ENCODE data around the gene BCAR3.

The BCAR3 gene

DNA sequence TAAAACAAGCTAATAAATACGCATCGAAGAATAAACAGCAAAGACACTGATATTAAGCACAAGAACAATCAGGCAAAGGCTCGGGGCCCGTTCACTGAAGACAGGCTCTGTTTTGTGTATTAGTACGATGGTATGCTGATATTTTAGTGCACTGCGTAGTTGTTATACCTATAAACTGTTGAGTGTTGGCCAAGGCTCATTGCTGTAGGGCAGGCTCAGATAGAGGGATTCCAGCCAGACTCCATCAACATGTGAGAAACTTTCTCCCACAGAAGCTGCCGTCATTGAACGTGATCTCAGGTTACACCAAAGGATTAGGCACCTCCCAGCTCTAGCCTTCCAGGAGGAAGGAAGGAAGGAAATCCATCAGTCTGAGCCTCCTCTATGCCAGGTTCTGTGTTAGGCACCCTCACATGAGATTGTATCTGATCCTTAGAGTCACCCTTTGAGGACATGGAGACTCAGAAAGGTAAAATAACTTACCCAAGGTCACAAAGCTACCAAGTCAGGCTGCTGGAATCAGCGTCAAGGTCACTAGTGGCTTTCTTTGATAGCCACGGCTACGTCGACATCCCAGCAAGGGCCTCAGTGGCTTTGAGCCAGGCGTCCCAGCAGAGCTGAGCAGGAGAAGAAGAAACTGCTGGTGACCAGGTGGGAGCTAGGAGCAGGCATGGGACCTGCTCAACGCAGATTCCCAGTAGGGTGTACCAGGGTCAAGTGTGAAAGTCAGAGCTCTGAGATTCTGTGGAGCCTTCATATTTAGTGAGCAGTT is 14.8 kb downstream of the BCAR3 start:
- Histone ChIP-seq H3K36me3 (replicated peaks in 1 of 2; ENCODE audit: control insufficient read depth in 2 of 2, insufficient read depth in 2 of 2, low read length in 2 of 2) (peaks cover 11 to 89% of the 10 kb centered on the region in 2 donors), H3K27me3 (ENCODE audit: control insufficient read depth in 3 of 3, insufficient read depth in 3 of 3, low read depth in 1 of 3, low read length in 3 of 3) (no peaks in the 10 kb centered on the region), H3K9me3 (replicated peaks in 1 of 2; ENCODE audit: control insufficient read depth in 2 of 2, insufficient read depth in 1 of 2, low read depth in 1 of 2, low read length in 2 of 2) (peaks cover 0 to 37% of the 10 kb centered on the region in 2 donors), H3K18ac (ENCODE audit: low read length) (no peak overlapping the region), H3K4me3 (ENCODE audit: low read length in 2 of 2) (no peak overlapping the region), H2BK5ac (ENCODE audit: low read length) (no peak overlapping the region), H3K27ac (replicated peaks; ENCODE audit: low read length) (no peak overlapping the region), H3K14ac (ENCODE audit: low read length) (no peak overlapping the region), H3K23ac (ENCODE audit: low read depth, low read length, poor library complexity) (no peak overlapping the region), H2AFZ (ENCODE audit: low read length) (no peak overlapping the region), H4K8ac (ENCODE audit: low read depth, low read length) (no peak overlapping the region), H2AK5ac (ENCODE audit: low read depth, low read length) (no peak overlapping the region), H3K9ac (ENCODE audit: low read depth, low read length, poor library complexity) (no peak overlapping the region), H4K91ac (ENCODE audit: low read depth, low read length, poor library complexity) (no peak overlapping the region), H3K79me1 (ENCODE audit: low read depth, low read length) (peaks cover 3% of the 10 kb centered on the region), H2BK15ac (ENCODE audit: low read length) (no peak overlapping the region), H2BK12ac (ENCODE audit: low read length) (no peak overlapping the region), H3K4me1 (ENCODE audit: control insufficient read depth in 2 of 2, insufficient read depth in 1 of 2, low read depth in 1 of 2, low read length in 2 of 2) (peaks cover 11 to 35% of the 10 kb centered on the region in 2 donors), H3K4me2 (ENCODE audit: insufficient read depth, low read length, poor library complexity, severe bottlenecking) (no peak overlapping the region), H3K4ac (ENCODE audit: low read length) (no peak overlapping the region), H2BK120ac (ENCODE audit: low read depth, low read length) (no peak overlapping the region)
- WGBS, 2 donors (ENCODE audit: extremely low coverage in 2 of 2, insufficient read length in 2 of 2, insufficient replicate concordance in 1 of 2), result no CpG with 5 or more reads among the region's 14 CpGs
- DNase-seq (ENCODE audit: low spot score), result no peak

DNA sequence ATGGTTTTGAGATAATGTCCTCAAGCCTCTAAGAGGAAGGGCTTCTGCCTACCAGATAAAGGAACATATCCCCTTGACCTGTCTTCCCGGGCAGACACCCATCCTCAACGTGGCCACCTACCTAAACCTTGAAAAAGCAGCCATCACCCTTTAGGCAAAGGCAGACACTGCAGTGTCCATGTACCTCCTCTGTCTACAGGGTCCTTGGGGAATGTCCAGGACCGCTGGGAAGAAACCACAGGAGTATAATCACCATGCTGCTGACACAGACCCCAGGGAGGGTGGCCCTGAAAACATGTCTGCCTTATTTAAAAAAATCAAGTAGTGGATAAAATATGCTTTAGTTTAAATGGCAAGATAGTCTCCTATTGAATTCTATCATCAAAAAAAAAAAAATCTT is 16.6 kb downstream of the BCAR3 start:
- peaks cover 9 to 87% of the 10 kb centered on the region in 2 donors for H3K36me3 ChIP-seq (replicated peaks in 1 of 2; ENCODE audit: control insufficient read depth in 2 of 2, insufficient read depth in 2 of 2, low read length in 2 of 2)
- no peak for DNase-seq (ENCODE audit: low spot score)
- no peak overlapping the region for H2AFZ ChIP-seq (ENCODE audit: low read length)
- peaks cover 0 to 39% of the 10 kb centered on the region in 2 donors for H3K9me3 ChIP-seq (replicated peaks in 1 of 2; ENCODE audit: control insufficient read depth in 2 of 2, insufficient read depth in 1 of 2, low read depth in 1 of 2, low read length in 2 of 2)
- no peak overlapping the region for H2AK5ac ChIP-seq (ENCODE audit: low read depth, low read length)
- H3K9ac ChIP-seq (ENCODE audit: low read depth, low read length, poor library complexity), result no peak overlapping the region
- H3K23ac ChIP-seq (ENCODE audit: low read depth, low read length, poor library complexity), result no peak overlapping the region
- H2BK12ac ChIP-seq (ENCODE audit: low read length), result no peak overlapping the region
- no peak overlapping the region for H3K14ac ChIP-seq (ENCODE audit: low read length)
- H3K27me3 ChIP-seq (ENCODE audit: control insufficient read depth in 3 of 3, insufficient read depth in 3 of 3, low read depth in 1 of 3, low read length in 3 of 3), result no peaks in the 10 kb centered on the region
- H3K4me2 ChIP-seq (ENCODE audit: insufficient read depth, low read length, poor library complexity, severe bottlenecking), result no peak overlapping the region
- H3K4ac ChIP-seq (ENCODE audit: low read length), result no peak overlapping the region
- H2BK5ac ChIP-seq (ENCODE audit: low read length), result no peak overlapping the region
- WGBS, 2 donors (ENCODE audit: extremely low coverage in 2 of 2, insufficient read length in 2 of 2, insufficient replicate concordance in 1 of 2), result no CpG with 5 or more reads among the region's 3 CpGs
- H3K27ac ChIP-seq (replicated peaks; ENCODE audit: low read length), result no peak overlapping the region
- no peak overlapping the region for H3K4me3 ChIP-seq (ENCODE audit: low read length in 2 of 2)
- H3K4me1 ChIP-seq (ENCODE audit: control insufficient read depth in 2 of 2, insufficient read depth in 1 of 2, low read depth in 1 of 2, low read length in 2 of 2), result peaks cover 11 to 32% of the 10 kb centered on the region in 2 donors
- H4K8ac ChIP-seq (ENCODE audit: low read depth, low read length), result no peak overlapping the region
- H3K79me1 ChIP-seq (ENCODE audit: low read depth, low read length), result peaks cover 3% of the 10 kb centered on the region
- H2BK15ac ChIP-seq (ENCODE audit: low read length), result no peak overlapping the region
- no peak overlapping the region for H2BK120ac ChIP-seq (ENCODE audit: low read depth, low read length)
- H3K18ac ChIP-seq (ENCODE audit: low read length), result no peak overlapping the region
- H4K91ac ChIP-seq (ENCODE audit: low read depth, low read length, poor library complexity), result no peak overlapping the region

DNA sequence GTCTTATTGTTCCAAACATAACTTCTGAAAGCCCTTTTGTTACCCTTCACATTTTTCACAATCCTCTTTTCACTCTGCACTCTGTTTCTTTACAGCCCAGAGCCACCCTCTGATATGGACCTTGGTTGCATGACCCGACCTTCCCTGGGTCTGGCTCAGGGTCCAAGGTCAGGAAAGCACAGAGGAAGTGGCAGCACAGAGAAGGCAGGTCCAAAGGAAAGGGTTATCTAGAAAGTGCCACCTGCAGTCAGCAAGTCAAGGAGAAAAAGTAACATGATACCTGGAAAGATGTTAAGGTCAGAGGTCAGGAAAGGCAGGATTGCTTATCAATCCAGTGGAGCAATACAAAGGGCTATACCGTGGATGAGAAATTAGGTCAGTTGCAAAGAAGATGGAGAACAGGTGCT is 18.4 kb downstream of the BCAR3 start:
- Histone ChIP-seq H3K27ac (replicated peaks; ENCODE audit: low read length) (no peak overlapping the region), H3K4me3 (ENCODE audit: low read length in 2 of 2) (no peak overlapping the region), H3K79me1 (ENCODE audit: low read depth, low read length) (peaks cover 5% of the 10 kb centered on the region), H3K9me3 (replicated peaks in 1 of 2; ENCODE audit: control insufficient read depth in 2 of 2, insufficient read depth in 1 of 2, low read depth in 1 of 2, low read length in 2 of 2) (peaks cover 0 to 47% of the 10 kb centered on the region in 2 donors), H3K18ac (ENCODE audit: low read length) (no peak overlapping the region), H3K36me3 (replicated peaks in 1 of 2; ENCODE audit: control insufficient read depth in 2 of 2, insufficient read depth in 2 of 2, low read length in 2 of 2) (peaks cover 11 to 91% of the 10 kb centered on the region in 2 donors), H3K23ac (ENCODE audit: low read depth, low read length, poor library complexity) (no peak overlapping the region), H4K8ac (ENCODE audit: low read depth, low read length) (no peak overlapping the region), H2AFZ (ENCODE audit: low read length) (no peak overlapping the region), H2BK5ac (ENCODE audit: low read length) (no peak overlapping the region), H3K14ac (ENCODE audit: low read length) (no peak overlapping the region), H2BK120ac (ENCODE audit: low read depth, low read length) (no peak overlapping the region), H3K9ac (ENCODE audit: low read depth, low read length, poor library complexity) (no peak overlapping the region), H3K4me2 (ENCODE audit: insufficient read depth, low read length, poor library complexity, severe bottlenecking) (no peak overlapping the region), H2AK5ac (ENCODE audit: low read depth, low read length) (no peak overlapping the region), H3K27me3 (ENCODE audit: control insufficient read depth in 3 of 3, insufficient read depth in 3 of 3, low read depth in 1 of 3, low read length in 3 of 3) (no peaks in the 10 kb centered on the region), H3K4me1 (ENCODE audit: control insufficient read depth in 2 of 2, insufficient read depth in 1 of 2, low read depth in 1 of 2, low read length in 2 of 2) (peaks cover 8 to 27% of the 10 kb centered on the region in 2 donors), H2BK12ac (ENCODE audit: low read length) (no peak overlapping the region), H2BK15ac (ENCODE audit: low read length) (no peak overlapping the region), H4K91ac (ENCODE audit: low read depth, low read length, poor library complexity) (no peak overlapping the region), H3K4ac (ENCODE audit: low read length) (no peak overlapping the region)
- WGBS, 2 donors (ENCODE audit: extremely low coverage in 2 of 2, insufficient read length in 2 of 2, insufficient replicate concordance in 1 of 2), result no CpG with 5 or more reads among the region's 2 CpGs
- DNase-seq (ENCODE audit: low spot score), result no peak

DNA sequence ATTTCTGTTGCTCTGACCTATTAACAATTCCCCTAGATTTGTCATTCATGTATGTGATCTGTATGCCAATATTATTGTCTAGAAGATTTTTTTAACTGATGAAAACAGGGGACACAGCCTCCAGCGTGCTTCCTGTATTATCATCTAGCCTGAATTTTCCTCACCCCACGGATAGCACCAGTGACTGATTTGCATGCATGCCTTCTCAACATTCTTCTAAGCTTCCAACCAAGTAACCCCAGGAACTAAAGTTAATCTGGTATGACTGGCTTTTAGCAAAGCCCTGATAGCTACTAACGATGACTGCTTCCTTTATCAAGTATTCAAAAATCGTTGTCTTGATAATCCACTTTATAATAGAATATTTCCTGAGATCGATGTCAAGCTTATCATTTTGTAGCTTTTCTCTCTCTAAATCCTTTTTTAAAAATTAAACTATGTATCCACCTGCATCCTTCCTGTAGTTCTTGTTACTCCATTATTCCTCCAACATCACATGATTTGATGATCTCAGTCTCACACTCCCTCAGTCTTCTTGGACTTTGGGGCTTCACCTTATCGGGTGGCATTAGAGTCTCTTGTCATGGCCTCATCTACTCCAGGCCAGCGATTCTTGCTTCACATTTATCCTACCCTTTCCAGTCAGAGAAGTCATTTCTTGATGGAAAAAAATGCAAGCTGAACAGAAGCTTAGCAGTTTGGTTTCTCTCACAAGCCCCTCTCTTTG is 19.0 kb downstream of the BCAR3 start:
- no peak overlapping the region for H3K23ac ChIP-seq (ENCODE audit: low read depth, low read length, poor library complexity)
- no peak overlapping the region for H2BK15ac ChIP-seq (ENCODE audit: low read length)
- H3K4me2 ChIP-seq (ENCODE audit: insufficient read depth, low read length, poor library complexity, severe bottlenecking), result no peak overlapping the region
- no peaks in the 10 kb centered on the region for H3K27me3 ChIP-seq (ENCODE audit: control insufficient read depth in 3 of 3, insufficient read depth in 3 of 3, low read depth in 1 of 3, low read length in 3 of 3)
- no peak overlapping the region for H3K9ac ChIP-seq (ENCODE audit: low read depth, low read length, poor library complexity)
- DNase-seq (ENCODE audit: low spot score), result no peak
- H3K9me3 ChIP-seq (replicated peaks in 1 of 2; ENCODE audit: control insufficient read depth in 2 of 2, insufficient read depth in 1 of 2, low read depth in 1 of 2, low read length in 2 of 2), result peaks cover 0 to 47% of the 10 kb centered on the region in 2 donors
- peaks cover 9 to 91% of the 10 kb centered on the region in 2 donors for H3K36me3 ChIP-seq (replicated peaks in 1 of 2; ENCODE audit: control insufficient read depth in 2 of 2, insufficient read depth in 2 of 2, low read length in 2 of 2)
- peaks cover 8 to 25% of the 10 kb centered on the region in 2 donors for H3K4me1 ChIP-seq (ENCODE audit: control insufficient read depth in 2 of 2, insufficient read depth in 1 of 2, low read depth in 1 of 2, low read length in 2 of 2)
- H3K14ac ChIP-seq (ENCODE audit: low read length), result no peak overlapping the region
- H3K4me3 ChIP-seq (ENCODE audit: low read length in 2 of 2), result no peak overlapping the region
- no peak overlapping the region for H3K4ac ChIP-seq (ENCODE audit: low read length)
- H4K91ac ChIP-seq (ENCODE audit: low read depth, low read length, poor library complexity), result no peak overlapping the region
- no peak overlapping the region for H2BK5ac ChIP-seq (ENCODE audit: low read length)
- H4K8ac ChIP-seq (ENCODE audit: low read depth, low read length), result no peak overlapping the region
- no peak overlapping the region for H2BK120ac ChIP-seq (ENCODE audit: low read depth, low read length)
- WGBS, 2 donors (ENCODE audit: extremely low coverage in 2 of 2, insufficient read length in 2 of 2, insufficient replicate concordance in 1 of 2), result no CpG with 5 or more reads among the region's 7 CpGs
- H3K79me1 ChIP-seq (ENCODE audit: low read depth, low read length), result peaks cover 5% of the 10 kb centered on the region
- H3K18ac ChIP-seq (ENCODE audit: low read length), result no peak overlapping the region
- no peak overlapping the region for H3K27ac ChIP-seq (replicated peaks; ENCODE audit: low read length)
- H2AFZ ChIP-seq (ENCODE audit: low read length), result no peak overlapping the region
- no peak overlapping the region for H2BK12ac ChIP-seq (ENCODE audit: low read length)
- no peak overlapping the region for H2AK5ac ChIP-seq (ENCODE audit: low read depth, low read length)
